HL-60 (cell line): ENCODE measurements around the gene RBFOX1.

Source experiments
- GABPA ChIP-seq: IDR thresholded peaks from 2 replicates; pipeline ENCODE4 v1.6.1; 2012; ENCODE audit warnings: low read depth
- POLR2AphosphoS5 ChIP-seq: IDR thresholded peaks from 2 replicates; pipeline ENCODE4 v1.6.1; 2012; ENCODE audit warnings: low read depth
- SPI1 ChIP-seq: IDR thresholded peaks from 2 replicates; pipeline ENCODE4 v1.6.1; 2012; ENCODE audit warnings: low read depth, mild to moderate bottlenecking, borderline replicate concordance
- TF ChIP-seq, protein P1 (sequence below): IDR thresholded peaks from one replicate; pipeline ENCODE4 v1.5.1; 2011; ENCODE audit warnings: low read length, control low read depth, inconsistent platforms; ENCODE audit not compliant: insufficient read depth
- TF ChIP-seq, protein P2 (sequence below): IDR thresholded peaks from 2 replicates; pipeline ENCODE4 v1.6.1; 2012; ENCODE audit warnings: low read depth; ENCODE audit not compliant: insufficient replicate concordance

DNA sequence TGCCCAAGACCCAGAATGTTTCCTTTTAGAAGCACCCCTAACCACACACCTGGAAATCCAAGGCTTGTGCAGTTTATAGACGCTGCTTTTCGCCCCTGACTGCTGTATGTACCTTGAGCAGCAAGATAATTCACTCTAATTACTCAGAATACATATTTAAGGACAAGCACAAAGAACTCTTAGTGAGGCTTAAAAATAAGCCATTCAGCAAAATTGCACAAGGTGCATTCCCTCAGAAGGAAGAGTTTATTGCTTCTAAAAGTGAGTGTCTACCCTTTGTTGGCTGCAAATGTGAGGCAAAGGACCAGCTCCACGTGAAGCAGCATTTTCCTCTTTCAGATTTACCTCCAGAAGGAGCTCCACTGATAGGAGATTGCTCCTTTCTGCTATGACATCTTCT, 208.4 kb downstream of the RBFOX1 start:
- no peak for TF ChIP-seq POLR2AphosphoS5
- TF ChIP-seq, protein P1, sequence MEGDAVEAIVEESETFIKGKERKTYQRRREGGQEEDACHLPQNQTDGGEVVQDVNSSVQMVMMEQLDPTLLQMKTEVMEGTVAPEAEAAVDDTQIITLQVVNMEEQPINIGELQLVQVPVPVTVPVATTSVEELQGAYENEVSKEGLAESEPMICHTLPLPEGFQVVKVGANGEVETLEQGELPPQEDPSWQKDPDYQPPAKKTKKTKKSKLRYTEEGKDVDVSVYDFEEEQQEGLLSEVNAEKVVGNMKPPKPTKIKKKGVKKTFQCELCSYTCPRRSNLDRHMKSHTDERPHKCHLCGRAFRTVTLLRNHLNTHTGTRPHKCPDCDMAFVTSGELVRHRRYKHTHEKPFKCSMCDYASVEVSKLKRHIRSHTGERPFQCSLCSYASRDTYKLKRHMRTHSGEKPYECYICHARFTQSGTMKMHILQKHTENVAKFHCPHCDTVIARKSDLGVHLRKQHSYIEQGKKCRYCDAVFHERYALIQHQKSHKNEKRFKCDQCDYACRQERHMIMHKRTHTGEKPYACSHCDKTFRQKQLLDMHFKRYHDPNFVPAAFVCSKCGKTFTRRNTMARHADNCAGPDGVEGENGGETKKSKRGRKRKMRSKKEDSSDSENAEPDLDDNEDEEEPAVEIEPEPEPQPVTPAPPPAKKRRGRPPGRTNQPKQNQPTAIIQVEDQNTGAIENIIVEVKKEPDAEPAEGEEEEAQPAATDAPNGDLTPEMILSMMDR = no peak
- TF ChIP-seq, protein P2, sequence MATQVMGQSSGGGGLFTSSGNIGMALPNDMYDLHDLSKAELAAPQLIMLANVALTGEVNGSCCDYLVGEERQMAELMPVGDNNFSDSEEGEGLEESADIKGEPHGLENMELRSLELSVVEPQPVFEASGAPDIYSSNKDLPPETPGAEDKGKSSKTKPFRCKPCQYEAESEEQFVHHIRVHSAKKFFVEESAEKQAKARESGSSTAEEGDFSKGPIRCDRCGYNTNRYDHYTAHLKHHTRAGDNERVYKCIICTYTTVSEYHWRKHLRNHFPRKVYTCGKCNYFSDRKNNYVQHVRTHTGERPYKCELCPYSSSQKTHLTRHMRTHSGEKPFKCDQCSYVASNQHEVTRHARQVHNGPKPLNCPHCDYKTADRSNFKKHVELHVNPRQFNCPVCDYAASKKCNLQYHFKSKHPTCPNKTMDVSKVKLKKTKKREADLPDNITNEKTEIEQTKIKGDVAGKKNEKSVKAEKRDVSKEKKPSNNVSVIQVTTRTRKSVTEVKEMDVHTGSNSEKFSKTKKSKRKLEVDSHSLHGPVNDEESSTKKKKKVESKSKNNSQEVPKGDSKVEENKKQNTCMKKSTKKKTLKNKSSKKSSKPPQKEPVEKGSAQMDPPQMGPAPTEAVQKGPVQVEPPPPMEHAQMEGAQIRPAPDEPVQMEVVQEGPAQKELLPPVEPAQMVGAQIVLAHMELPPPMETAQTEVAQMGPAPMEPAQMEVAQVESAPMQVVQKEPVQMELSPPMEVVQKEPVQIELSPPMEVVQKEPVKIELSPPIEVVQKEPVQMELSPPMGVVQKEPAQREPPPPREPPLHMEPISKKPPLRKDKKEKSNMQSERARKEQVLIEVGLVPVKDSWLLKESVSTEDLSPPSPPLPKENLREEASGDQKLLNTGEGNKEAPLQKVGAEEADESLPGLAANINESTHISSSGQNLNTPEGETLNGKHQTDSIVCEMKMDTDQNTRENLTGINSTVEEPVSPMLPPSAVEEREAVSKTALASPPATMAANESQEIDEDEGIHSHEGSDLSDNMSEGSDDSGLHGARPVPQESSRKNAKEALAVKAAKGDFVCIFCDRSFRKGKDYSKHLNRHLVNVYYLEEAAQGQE = no peak
- no peak for TF ChIP-seq SPI1
- no peak for TF ChIP-seq GABPA
